ENCODE results near the gene GPR158. TPM values are rescaled to one million over a fixed set of nuclear protein-coding genes. Genes with fewer than 3 reads are reported as not detected.

Gene GPR158
- total and polyA plus RNA-seq, 9 of the 15 experiments (the other 6 are each of a cell fraction or from before 2014, with no cell fraction given), result 4.0 to 7.6 (median 5.0) TPM

GRCh38 chr10:25615926-25616325, 441.1 kb downstream of the GPR158 start:
- no peak overlapping the region for H2AFZ ChIP-seq (ENCODE audit: low read depth, low read length)
- H3K36me3 ChIP-seq (ENCODE audit: control insufficient read depth, insufficient read depth, low read length), result no peaks in the 10 kb centered on the region
- intact Hi-C loops (cut with micrococcal nuclease) (no loop called here), in situ Hi-C loops (cut with MboI) (no loop called here)
- no peaks in the 10 kb centered on the region for H3K4me1 ChIP-seq (replicated peaks in 1 of 2; ENCODE audit: control insufficient read depth in 2 of 2, insufficient read depth in 2 of 2, low read length in 2 of 2)
- TF ChIP-seq TGIF2 (CRISPR knock-in tag; IDR thresholded peaks at IDR 0.05) (no peak), RREB1 (CRISPR knock-in tag; IDR thresholded peaks at IDR 0.05) (no peak), ZNF75A (CRISPR knock-in tag; IDR thresholded peaks at IDR 0.05) (no peak), JUNB (CRISPR knock-in tag; conservative IDR thresholded peaks at IDR 0.05) (no peak)
- H3K9me3 ChIP-seq (replicated peaks; ENCODE audit: control insufficient read depth, insufficient read depth, low read depth, low read length), result no peaks in the 10 kb centered on the region
- no peak overlapping the region for H3K4me3 ChIP-seq
- FAIRE-seq (no peak), ATAC-seq (no peak), DNase-seq (ENCODE audit: extremely low read depth in 1 of 4, low spot score in 3 of 4) (no peak)
- CTCF ChIA-PET (ENCODE audit: low intra/inter-chr PET ratio), result no interaction called here
- H3K9me1 ChIP-seq (ENCODE audit: control insufficient read depth, insufficient read depth, low read length), result no peaks in the 10 kb centered on the region
- POLR2A ChIA-PET, result no interaction called here
- BruUV-seq (replicated peaks), result no TSS peak
- H3K9ac ChIP-seq (ENCODE audit: insufficient read depth in 1 of 2, low read depth in 2 of 2, low read length in 2 of 2), result no peak overlapping the region
- 0 out of 5 replicates have a peak, but pooled peaks cover 0 to 9% of the 10 kb centered on the region in 2 experiments for H3K27me3 ChIP-seq (ENCODE audit: control insufficient read depth in 2 of 2, insufficient read depth in 2 of 2, low read length in 2 of 2)
- H3K4me2 ChIP-seq (ENCODE audit: insufficient read depth, low read length), result no peak overlapping the region
- no peaks in the 10 kb centered on the region for H3K79me2 ChIP-seq (ENCODE audit: control insufficient read depth, insufficient read depth, low read length)
- H4K20me1 ChIP-seq (replicated peaks; ENCODE audit: control insufficient read depth, insufficient read depth, low read length), result no peaks in the 10 kb centered on the region
- no peak overlapping the region for H3K27ac ChIP-seq (ENCODE audit: extremely low read depth, low read depth, low read length)
- WGBS (ENCODE audit: insufficient coverage, low coverage, missing lambda C conversion rate), result 0% methylated on average over 5 of the region's 5 CpGs
